NCI-H1092 treated with DMSO at 0.1 percent for 48 hours (cell line): ENCODE data around the gene FAM136A.
"Not testable (repeated sequence)": the region's sequence is repeated elsewhere in the genome, so short reads cannot be mapped to it uniquely, and the experiment has no call there.

Experiments
- DNase-seq: peaks from one replicate; lab custom pipeline; 2025; lab: John Stamatoyannopoulos, UW

The FAM136A gene

GRCh38 chr2:70301344-70302194 is at the start of gene FAM136A:
FAM136A (minus strand) TSS chr2:70302067; CDS start chr2:70302011, 56 bp downstream.
- peak; percentile 79 for DNase-seq

GRCh38 chr2:70349921-70350685 is 48.2 kb upstream of the FAM136A start:
- DNase-seq = no peak

GRCh38 chr2:70347831-70348230 is 46.0 kb upstream of the FAM136A start:
- no peak for DNase-seq

- DNase-seq = no peak
These were observed 42.3 kb upstream of the FAM136A start for GRCh38 chr2:70344195-70344594.

GRCh38 chr2:70341477-70341765 is 39.6 kb upstream of the FAM136A start:
- no peak for DNase-seq

- DNase-seq = peak; percentile 53
These were observed 39.1 kb upstream of the FAM136A start for GRCh38 chr2:70340761-70341476.

- DNase-seq = no peak
These were observed 38.2 kb upstream of the FAM136A start for GRCh38 chr2:70340075-70340474.

- no peak for DNase-seq
These were observed 34.7 kb upstream of the FAM136A start for GRCh38 chr2:70336552-70336951.

GRCh38 chr2:70331012-70331411 is 29.1 kb upstream of the FAM136A start:
- DNase-seq = no peak

- no peak for DNase-seq
These were observed 28.6 kb upstream of the FAM136A start for GRCh38 chr2:70330476-70330875.

- peak; percentile 50 for DNase-seq
These were observed 27.2 kb upstream of the FAM136A start for GRCh38 chr2:70328921-70329561.

GRCh38 chr2:70325875-70326274 is 24.0 kb upstream of the FAM136A start:
- no peak for DNase-seq

- DNase-seq = no peak
These were observed 20.7 kb upstream of the FAM136A start for GRCh38 chr2:70322518-70322917.

- no peak for DNase-seq
These were observed 19.5 kb upstream of the FAM136A start for GRCh38 chr2:70321370-70321769.

- DNase-seq = no peak
These were observed 12.8 kb upstream of the FAM136A start for GRCh38 chr2:70314640-70315039.

- DNase-seq = no peak
These were observed 10.7 kb upstream of the FAM136A start for GRCh38 chr2:70312560-70312959.

GRCh38 chr2:70310899-70311298 is 9.0 kb upstream of the FAM136A start:
- DNase-seq = no peak

- no peak for DNase-seq
These were observed 3.7 kb upstream of the FAM136A start for GRCh38 chr2:70305531-70305930.

- DNase-seq = peak; percentile 3
These were observed 2.6 kb upstream of the FAM136A start for GRCh38 chr2:70304498-70304897.

GRCh38 chr2:70303186-70303585 is 1.3 kb upstream of the FAM136A start:
- no peak for DNase-seq

GRCh38 chr2:70302195-70302546 is 304 bp upstream of the FAM136A start:
- DNase-seq = not testable (repeated sequence)

- no peak for DNase-seq
These were observed 1.0 kb downstream of the FAM136A start for GRCh38 chr2:70300771-70301343.
